Loucy (cell line): ENCODE results near the gene AHR.

Experiments
- CTCF ChIP-seq: fragments of 200-600 bp; sonication (generic); conservative IDR thresholded peaks from 2 replicates; pipeline ENCODE4 v1.5.1; 2014; ENCODE audit warnings: mild to moderate bottlenecking, antibody characterized with exemption, low read length
- EZH2phosphoT487 ChIP-seq: fragments of 200-600 bp; IDR thresholded peaks from 2 replicates; pipeline ENCODE4 v1.6.1; 2018; ENCODE audit warnings: antibody characterized with exemption, mild to moderate bottlenecking, moderate library complexity, borderline replicate concordance

GRCh38 chr7:17384400-17384799 is 85.9 kb downstream of the AHR start:
- TF ChIP-seq CTCF (no peak), EZH2phosphoT487 (no peak)
